K562 (cell line): ENCODE data around the gene PPP1R10. TPM values are rescaled to one million over a fixed set of nuclear protein-coding genes. Genes with fewer than 3 reads are reported as not detected.

ENCODE experiments used
- BRF1 ChIP-seq: IDR thresholded peaks from 3 replicates; pipeline ENCODE4 v1.6.1; 2011; ENCODE audit warnings: borderline replicate concordance, mild to moderate bottlenecking; ENCODE audit not compliant: insufficient read length; ENCODE audit errors: extremely low read depth
- CREM ChIP-seq: IDR thresholded peaks from 2 replicates; pipeline ENCODE4 v1.6.1; 2014; ENCODE audit warnings: antibody characterized with exemption, low read depth
- DMBX1 ChIP-seq: fragments of 250-450 bp; sonication (Bioruptor Pico); IDR thresholded peaks from 2 replicates; pipeline ENCODE4 v1.8.0; 2022; ENCODE audit warnings: inconsistent platforms, mild to moderate bottlenecking, moderate library complexity, borderline replicate concordance
- FOSL1 ChIP-seq: fragments of 200-800 bp; sonication (Bioruptor generic); conservative IDR thresholded peaks from 2 replicates; pipeline ENCODE4 v1.6.1; 2016; ENCODE audit warnings: missing genetic modification characterization, missing compliant biosample characterization
- FOXM1 ChIP-seq, 2 experiments: fragments of 450-650 bp in 1 of 2; sonication (generic) in 1 of 2; formaldehyde crosslinking in 1 of 2; IDR thresholded peaks; 2 replicates each; pipeline versions ENCODE4 v1.6.1 to v1.9.0; 2017 to 2022; ENCODE audit warnings: low read depth in 2 of 2, mild to moderate bottlenecking in 2 of 2, missing genetic modification reagents in 1 of 2, moderate library complexity in 1 of 2
- GATA2 ChIP-seq: sonication (generic); formaldehyde crosslinking; IDR thresholded peaks from 2 replicates; pipeline ENCODE4 v1.4.0; 2020; ENCODE audit warnings: mild to moderate bottlenecking, missing genetic modification reagents
- HDAC6 ChIP-seq: IDR thresholded peaks from 2 replicates; pipeline ENCODE4 v1.6.1; 2012; ENCODE audit warnings: low read depth, mild to moderate bottlenecking, control low read depth, inconsistent platforms, low read length, moderate library complexity
- MYNN ChIP-seq, 2 experiments: sonication (generic); formaldehyde crosslinking in 1 of 2; IDR thresholded peaks; 2 replicates each; pipeline versions ENCODE4 v1.5.0 to v1.6.1; 2016 to 2020; ENCODE audit warnings: antibody characterized with exemption in 1 of 2, missing genetic modification reagents in 1 of 2
- NFXL1 ChIP-seq: fragments of 450-650 bp; formaldehyde crosslinking; IDR thresholded peaks from 2 replicates; pipeline ENCODE4 v1.4.0; 2021; ENCODE audit warnings: mild to moderate bottlenecking
- TAF1 ChIP-seq: IDR thresholded peaks from 2 replicates; pipeline ENCODE4 v1.6.1; 2011; ENCODE audit warnings: mild to moderate bottlenecking, low read length, moderate library complexity; ENCODE audit not compliant: insufficient read depth, control insufficient read depth, severe bottlenecking; ENCODE audit errors: extremely low read depth
- THRA ChIP-seq: fragments of 450-650 bp; IDR thresholded peaks from 2 replicates; pipeline ENCODE4 v1.6.1; 2017; ENCODE audit warnings: mild to moderate bottlenecking, moderate library complexity
- TRIM28 ChIP-seq: fragments of 450-650 bp; IDR thresholded peaks from 2 replicates; pipeline ENCODE4 v1.6.1; 2017
- ZNF507 ChIP-seq: conservative IDR thresholded peaks from 2 replicates; pipeline ENCODE4 v1.6.1; 2017; ENCODE audit warnings: missing genetic modification characterization, missing compliant biosample characterization
- polyA plus RNA-seq, 8 experiments: library from polyadenylated mRNA; depleted of rRNA in 4 of 8; stranded (reverse) in 5 of 8; unstranded in 3 of 8; fragments of >200 nt; fragmentation: Nextera tagmentation in 2 of 8; fragmentation: Illumina TruSeq in 1 of 8; extraction: Ambion mirVana in 2 of 8; extraction: Trizol in 1 of 8; gene quantifications; 2 replicates each; pipeline versions ENCODE4 v1.2.1 to v1.2.3, GENCODE V29; 2011 to 2014; ENCODE audit warnings: inconsistent platforms in 1 of 8, missing spikeins in 1 of 8
- total RNA-seq, 7 experiments: library from RNA; depleted of rRNA in 6 of 7; stranded (reverse); fragments of >200 nt in 6 of 7; fragmentation: Illumina TruSeq in 2 of 7; extraction: Trizol in 2 of 7; gene quantifications; 2 replicates each; pipeline versions ENCODE4 v1.2.1 to v1.2.3, GENCODE V29; 2011 to 2021; ENCODE audit warnings: low replicate concordance in 1 of 7
- TF ChIP-seq, protein P1 (sequence below): fragments of 450-650 bp; IDR thresholded peaks from 2 replicates; pipeline ENCODE4 v1.6.1; 2016; ENCODE audit warnings: low read depth, mild to moderate bottlenecking, moderate library complexity
- TF ChIP-seq, protein P2 (sequence below): fragments of 200-800 bp; sonication (Bioruptor generic); IDR thresholded peaks from 2 replicates; pipeline ENCODE4 v1.6.1; 2017; ENCODE audit warnings: missing genetic modification characterization, missing compliant biosample characterization
- TF ChIP-seq, protein P3 (sequence below): fragments of 250-450 bp; sonication (Bioruptor Pico); IDR thresholded peaks from 2 replicates; pipeline ENCODE4 v1.5.0; 2021; ENCODE audit warnings: mild to moderate bottlenecking, moderate library complexity
- TF ChIP-seq, protein P4 (sequence below): sonication (generic); formaldehyde crosslinking; IDR thresholded peaks from 2 replicates; pipeline ENCODE4 v1.8.0; 2022; ENCODE audit warnings: mild to moderate bottlenecking, low read depth, missing genetic modification reagents
- TF ChIP-seq, protein P5 (sequence below): IDR thresholded peaks from 2 replicates; pipeline ENCODE4 v1.6.1; 2011; ENCODE audit not compliant: insufficient read length; ENCODE audit errors: extremely low read depth

Gene PPP1R10
- total and polyA plus RNA-seq, 9 of the 15 experiments (the other 6 are each of a cell fraction or from before 2014, with no cell fraction given), result 14.1 to 65.5 (median 32.6) TPM

GRCh38 chr6:30571075-30571761, 45.8 kb downstream of the PPP1R10 start, which contains the start of gene ABCF1 (continued):
- TF ChIP-seq, protein P1, sequence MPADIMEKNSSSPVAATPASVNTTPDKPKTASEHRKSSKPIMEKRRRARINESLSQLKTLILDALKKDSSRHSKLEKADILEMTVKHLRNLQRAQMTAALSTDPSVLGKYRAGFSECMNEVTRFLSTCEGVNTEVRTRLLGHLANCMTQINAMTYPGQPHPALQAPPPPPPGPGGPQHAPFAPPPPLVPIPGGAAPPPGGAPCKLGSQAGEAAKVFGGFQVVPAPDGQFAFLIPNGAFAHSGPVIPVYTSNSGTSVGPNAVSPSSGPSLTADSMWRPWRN, result no peak
- no peak for TF ChIP-seq HDAC6
- no peak; the same call in 1 of the 2 replicates for TF ChIP-seq DMBX1 (CRISPR knock-in tag)
- TF ChIP-seq, protein P2, sequence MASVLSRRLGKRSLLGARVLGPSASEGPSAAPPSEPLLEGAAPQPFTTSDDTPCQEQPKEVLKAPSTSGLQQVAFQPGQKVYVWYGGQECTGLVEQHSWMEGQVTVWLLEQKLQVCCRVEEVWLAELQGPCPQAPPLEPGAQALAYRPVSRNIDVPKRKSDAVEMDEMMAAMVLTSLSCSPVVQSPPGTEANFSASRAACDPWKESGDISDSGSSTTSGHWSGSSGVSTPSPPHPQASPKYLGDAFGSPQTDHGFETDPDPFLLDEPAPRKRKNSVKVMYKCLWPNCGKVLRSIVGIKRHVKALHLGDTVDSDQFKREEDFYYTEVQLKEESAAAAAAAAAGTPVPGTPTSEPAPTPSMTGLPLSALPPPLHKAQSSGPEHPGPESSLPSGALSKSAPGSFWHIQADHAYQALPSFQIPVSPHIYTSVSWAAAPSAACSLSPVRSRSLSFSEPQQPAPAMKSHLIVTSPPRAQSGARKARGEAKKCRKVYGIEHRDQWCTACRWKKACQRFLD, result peak; percentile 92
- no peak for TF ChIP-seq NFXL1 (CRISPR knock-in tag)
- TF ChIP-seq, protein P3, sequence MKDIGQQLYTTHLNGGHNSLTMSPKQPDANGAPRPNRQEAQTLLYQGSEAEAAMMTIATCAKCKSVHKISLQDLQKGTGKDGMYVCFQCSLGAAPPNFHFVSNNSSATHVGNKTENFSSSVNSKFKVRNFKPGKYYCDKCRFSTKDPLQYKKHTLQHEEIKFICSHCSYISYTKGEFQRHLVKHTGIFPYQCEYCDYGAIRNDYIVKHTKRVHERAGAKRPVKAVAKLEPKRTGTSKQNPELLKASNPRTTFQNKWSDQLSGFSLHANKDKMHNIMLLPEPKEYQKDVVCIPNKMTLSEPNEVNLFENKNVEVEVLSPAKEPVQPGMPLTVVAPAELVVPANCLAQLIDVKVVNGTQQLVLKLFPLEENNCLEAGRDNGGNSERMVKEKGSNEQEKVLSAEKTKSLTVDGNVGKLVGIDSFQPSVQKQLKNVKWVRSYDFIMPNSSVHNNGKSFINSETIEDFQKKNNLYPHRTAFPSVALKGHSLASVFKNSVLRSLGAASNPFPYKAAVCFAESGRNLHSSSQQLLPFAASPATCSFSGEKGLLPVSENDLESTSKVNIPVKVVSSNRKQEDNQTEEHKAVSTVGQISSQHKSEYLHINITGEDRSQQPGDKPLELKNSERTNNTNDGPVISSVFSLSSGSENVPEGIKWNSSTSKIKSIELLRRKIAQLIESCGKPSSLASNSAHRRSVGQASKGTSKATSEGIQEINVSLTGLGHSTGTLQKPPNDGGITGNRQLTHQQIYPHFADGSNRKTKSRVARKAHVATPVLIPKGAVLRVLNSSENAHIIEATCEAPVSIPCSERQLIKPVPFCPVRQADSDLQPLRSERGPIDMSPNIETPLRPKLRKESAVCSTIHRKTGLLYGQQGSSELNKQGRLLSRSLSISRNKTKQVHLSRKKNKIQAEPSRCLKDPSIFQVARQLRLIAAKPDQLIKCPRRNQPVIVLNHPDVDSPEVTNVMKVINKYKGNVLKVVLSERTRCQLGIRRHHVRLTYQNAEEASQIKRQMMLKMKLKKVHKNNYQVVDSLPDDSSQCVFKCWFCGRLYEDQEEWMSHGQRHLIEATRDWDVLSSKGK (CRISPR knock-in tag), result no peak
- TF ChIP-seq FOXM1 (IDR thresholded peaks at IDR 0.05; ENCODE audit: low read depth), result no peak
- TF ChIP-seq FOXM1 (CRISPR knock-in tag; IDR thresholded peaks at IDR 0.05; ENCODE audit: low read depth), result peak; percentile 81; the same call in 1 of the 2 replicates
- TF ChIP-seq THRA, result no peak
- TF ChIP-seq, protein P4, sequence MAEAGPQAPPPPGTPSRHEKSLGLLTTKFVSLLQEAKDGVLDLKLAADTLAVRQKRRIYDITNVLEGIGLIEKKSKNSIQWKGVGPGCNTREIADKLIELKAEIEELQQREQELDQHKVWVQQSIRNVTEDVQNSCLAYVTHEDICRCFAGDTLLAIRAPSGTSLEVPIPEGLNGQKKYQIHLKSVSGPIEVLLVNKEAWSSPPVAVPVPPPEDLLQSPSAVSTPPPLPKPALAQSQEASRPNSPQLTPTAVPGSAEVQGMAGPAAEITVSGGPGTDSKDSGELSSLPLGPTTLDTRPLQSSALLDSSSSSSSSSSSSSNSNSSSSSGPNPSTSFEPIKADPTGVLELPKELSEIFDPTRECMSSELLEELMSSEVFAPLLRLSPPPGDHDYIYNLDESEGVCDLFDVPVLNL, result no peak
- no peak for TF ChIP-seq BRF1
- no peak for TF ChIP-seq TRIM28
- TF ChIP-seq GATA2 (CRISPR knock-in tag), result no peak
- peak; percentile 83 for TF ChIP-seq TAF1
- TF ChIP-seq, protein P5, sequence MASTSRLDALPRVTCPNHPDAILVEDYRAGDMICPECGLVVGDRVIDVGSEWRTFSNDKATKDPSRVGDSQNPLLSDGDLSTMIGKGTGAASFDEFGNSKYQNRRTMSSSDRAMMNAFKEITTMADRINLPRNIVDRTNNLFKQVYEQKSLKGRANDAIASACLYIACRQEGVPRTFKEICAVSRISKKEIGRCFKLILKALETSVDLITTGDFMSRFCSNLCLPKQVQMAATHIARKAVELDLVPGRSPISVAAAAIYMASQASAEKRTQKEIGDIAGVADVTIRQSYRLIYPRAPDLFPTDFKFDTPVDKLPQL, result no peak
- TF ChIP-seq MYNN (IDR thresholded peaks at IDR 0.05), result no peak
- no peak for TF ChIP-seq MYNN (CRISPR knock-in tag; IDR thresholded peaks at IDR 0.05)
- TF ChIP-seq FOSL1 (tag), result peak; percentile 57; the same call in 1 of the 2 replicates
- no peak for TF ChIP-seq ZNF507 (tag)
- peak; percentile 98 for TF ChIP-seq CREM
